GM12891 (cell line): ENCODE measurements around the gene PDE4A.

Experiments
- POLR2A ChIP-seq: IDR thresholded peaks from 2 replicates; pipeline ENCODE4 v1.6.1; 2011; ENCODE audit warnings: low read depth, low read length, control low read depth
- POLR2AphosphoS5 ChIP-seq: IDR thresholded peaks from 2 replicates; pipeline ENCODE4 v1.6.1; 2011; ENCODE audit warnings: low read depth, low read length, control low read depth

GRCh38 chr19:10372690-10373089 is 47.6 kb upstream of the PDE4A start:
- TF ChIP-seq POLR2A (no peak), POLR2AphosphoS5 (no peak)
